HepG2 (cell line): Measurements from ENCODE around the gene MTHFD1L. TPM values are rescaled to one million over a fixed set of nuclear protein-coding genes. Genes with fewer than 3 reads are reported as not detected.

ENCODE experiments used
- EP300 ChIP-seq, 3 experiments: sonication (generic) in 1 of 3; formaldehyde crosslinking in 1 of 3; IDR thresholded peaks; 2 replicates each; pipeline versions ENCODE4 v1.5.1 to v1.6.1; 2011 to 2020; ENCODE audit warnings: low read depth in 2 of 3, low read length in 2 of 3, borderline replicate concordance in 1 of 3, improper control_type of control experiment in 1 of 3, mild to moderate bottlenecking in 1 of 3, missing genetic modification reagents in 1 of 3, moderate library complexity in 1 of 3
- GTF2F1 ChIP-seq: fragments of 150-350 bp; IDR thresholded peaks from 2 replicates; pipeline ENCODE4 v1.6.1; 2014; ENCODE audit warnings: low read length
- KLF11 ChIP-seq: IDR thresholded peaks from 2 replicates; pipeline ENCODE4 v1.6.1; 2016; ENCODE audit warnings: missing compliant biosample characterization
- MBD4 ChIP-seq: IDR thresholded peaks from 2 replicates; pipeline ENCODE4 v1.6.1; 2012; ENCODE audit warnings: low read length, inconsistent platforms, borderline replicate concordance
- NFYC ChIP-seq: IDR thresholded peaks from 2 replicates; pipeline ENCODE4 v1.6.1; 2016; ENCODE audit warnings: missing genetic modification reagents, missing compliant biosample characterization
- PAF1 ChIP-seq: IDR thresholded peaks from 2 replicates; pipeline ENCODE4 v1.6.1; 2016; ENCODE audit warnings: missing genetic modification reagents, missing compliant biosample characterization
- SMAD1 ChIP-seq: sonication (generic); formaldehyde crosslinking; IDR thresholded peaks from 2 replicates; pipeline ENCODE4 v1.4.0; 2020; ENCODE audit warnings: missing genetic modification reagents, low read depth, mild to moderate bottlenecking, borderline replicate concordance
- TRIM24 ChIP-seq: sonication (generic); formaldehyde crosslinking; IDR thresholded peaks from 2 replicates; pipeline ENCODE4 v1.8.0; 2022; ENCODE audit warnings: mild to moderate bottlenecking, missing genetic modification reagents
- ZFP62 ChIP-seq: sonication (generic); formaldehyde crosslinking; IDR thresholded peaks from 2 replicates; pipeline ENCODE4 v1.4.0; 2020; ENCODE audit warnings: missing genetic modification reagents
- ZFP90 ChIP-seq: sonication (generic); formaldehyde crosslinking; IDR thresholded peaks from 2 replicates; pipeline ENCODE4 v1.8.0; 2022; ENCODE audit warnings: missing genetic modification reagents, mild to moderate bottlenecking, inconsistent platforms, borderline replicate concordance
- ZMAT3 ChIP-seq: sonication (generic); formaldehyde crosslinking; conservative IDR thresholded peaks from 2 replicates; pipeline ENCODE4 v1.7.0; 2021; ENCODE audit warnings: missing genetic modification reagents
- ZNF605 ChIP-seq: sonication (generic); formaldehyde crosslinking; IDR thresholded peaks from 2 replicates; pipeline ENCODE4 v1.8.0; 2022; ENCODE audit warnings: mild to moderate bottlenecking, missing genetic modification reagents
- ZSCAN12 ChIP-seq: sonication (generic); formaldehyde crosslinking; IDR thresholded peaks from 2 replicates; pipeline ENCODE4 v1.9.0; 2021; ENCODE audit warnings: mild to moderate bottlenecking, missing genetic modification reagents
- polyA plus RNA-seq, 8 experiments: library from polyadenylated mRNA; depleted of rRNA in 3 of 8; stranded (reverse) in 7 of 8; unstranded in 1 of 8; fragments of >200 nt; fragmentation: Illumina TruSeq in 4 of 8; extraction: Trizol in 4 of 8; gene quantifications; 2 replicates each; pipeline versions ENCODE4 v1.2.1 to v1.2.3, GENCODE V29; 2011 to 2016; ENCODE audit warnings: low read depth in 4 of 8, missing spikeins in 1 of 8, mixed read lengths in 1 of 8; ENCODE audit not compliant: insufficient read depth in 1 of 8
- total RNA-seq, 5 experiments: library from RNA; depleted of rRNA; stranded (reverse); fragments of >200 nt; fragmentation: Illumina TruSeq; extraction: Trizol; gene quantifications; 2 replicates each; pipeline ENCODE4 v1.2.3, GENCODE V29; 2016; ENCODE audit warnings: low read depth in 1 of 5
- TF ChIP-seq, protein P1 (sequence below): IDR thresholded peaks from 2 replicates; pipeline ENCODE4 v1.6.1; 2016; ENCODE audit warnings: control low read depth
- TF ChIP-seq, protein P2 (sequence below): sonication (generic); formaldehyde crosslinking; IDR thresholded peaks from 2 replicates; pipeline ENCODE4 v1.8.0; 2022; ENCODE audit warnings: low read depth, missing genetic modification reagents
- TF ChIP-seq, protein P3 (sequence below): sonication (generic); formaldehyde crosslinking; IDR thresholded peaks from 2 replicates; pipeline ENCODE4 v1.4.0; 2020; ENCODE audit warnings: mild to moderate bottlenecking, missing genetic modification reagents
- TF ChIP-seq, protein P4 (sequence below): sonication (generic); formaldehyde crosslinking; IDR thresholded peaks from 2 replicates; pipeline ENCODE4 v1.4.0; 2020; ENCODE audit warnings: missing genetic modification reagents

MTHFD1L gene
- total and polyA plus RNA-seq, 2 of the 13 experiments (the other 11 are each of a cell fraction or from before 2014, with no cell fraction given) = 24.0 to 39.6 TPM

DNA sequence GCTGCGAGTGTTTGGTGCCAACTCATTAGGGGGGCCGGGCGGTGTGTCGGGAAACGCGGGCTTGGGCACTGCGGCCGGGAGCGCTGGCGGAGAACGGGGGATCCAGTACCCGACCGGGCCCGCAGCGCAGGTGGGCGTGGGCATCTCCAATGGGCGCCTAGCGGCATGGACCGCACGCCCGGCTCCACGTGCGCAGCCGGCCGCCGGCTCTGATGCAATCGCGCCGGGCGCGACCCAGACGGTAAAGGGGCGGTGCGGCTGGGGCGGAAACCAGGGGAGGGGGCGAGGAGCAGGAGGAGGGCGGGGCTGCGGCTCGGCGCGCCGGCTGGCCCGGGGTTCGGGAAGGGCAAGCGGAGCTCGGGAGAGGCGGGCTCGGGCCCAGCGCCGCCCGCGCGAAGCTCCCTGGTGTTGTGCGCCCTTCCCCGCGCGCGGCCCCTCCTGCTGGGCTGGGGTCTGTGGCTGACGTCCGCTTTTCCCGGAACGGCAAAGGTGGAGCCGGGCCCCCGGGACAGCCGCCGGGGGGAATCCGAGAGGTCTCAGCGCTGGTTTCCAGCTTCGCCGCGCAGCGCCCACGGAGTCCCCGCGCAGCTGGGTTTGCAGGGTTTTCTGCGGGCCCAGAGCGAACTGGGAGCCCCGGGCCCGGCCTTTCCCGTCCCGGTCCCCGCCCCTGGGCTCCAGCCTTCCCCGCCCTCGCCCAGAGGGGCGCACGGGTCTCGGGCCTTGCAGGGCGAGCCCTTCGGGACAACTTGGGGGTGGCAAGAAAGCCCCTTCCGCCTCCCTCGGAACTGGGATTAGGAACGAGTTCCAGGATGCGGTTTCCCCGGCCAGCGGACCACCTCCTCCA, 867 bp downstream of the MTHFD1L start (continued):
- TF ChIP-seq, protein P1, sequence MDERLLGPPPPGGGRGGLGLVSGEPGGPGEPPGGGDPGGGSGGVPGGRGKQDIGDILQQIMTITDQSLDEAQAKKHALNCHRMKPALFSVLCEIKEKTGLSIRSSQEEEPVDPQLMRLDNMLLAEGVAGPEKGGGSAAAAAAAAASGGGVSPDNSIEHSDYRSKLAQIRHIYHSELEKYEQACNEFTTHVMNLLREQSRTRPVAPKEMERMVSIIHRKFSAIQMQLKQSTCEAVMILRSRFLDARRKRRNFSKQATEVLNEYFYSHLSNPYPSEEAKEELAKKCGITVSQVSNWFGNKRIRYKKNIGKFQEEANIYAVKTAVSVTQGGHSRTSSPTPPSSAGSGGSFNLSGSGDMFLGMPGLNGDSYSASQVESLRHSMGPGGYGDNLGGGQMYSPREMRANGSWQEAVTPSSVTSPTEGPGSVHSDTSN (CRISPR knock-in tag) = no peak
- peak; percentile 27; the same call in 1 of the 2 replicates for TF ChIP-seq ZFP90 (CRISPR knock-in tag)
- no peak for TF ChIP-seq TRIM24 (CRISPR knock-in tag)
- TF ChIP-seq, protein P2, sequence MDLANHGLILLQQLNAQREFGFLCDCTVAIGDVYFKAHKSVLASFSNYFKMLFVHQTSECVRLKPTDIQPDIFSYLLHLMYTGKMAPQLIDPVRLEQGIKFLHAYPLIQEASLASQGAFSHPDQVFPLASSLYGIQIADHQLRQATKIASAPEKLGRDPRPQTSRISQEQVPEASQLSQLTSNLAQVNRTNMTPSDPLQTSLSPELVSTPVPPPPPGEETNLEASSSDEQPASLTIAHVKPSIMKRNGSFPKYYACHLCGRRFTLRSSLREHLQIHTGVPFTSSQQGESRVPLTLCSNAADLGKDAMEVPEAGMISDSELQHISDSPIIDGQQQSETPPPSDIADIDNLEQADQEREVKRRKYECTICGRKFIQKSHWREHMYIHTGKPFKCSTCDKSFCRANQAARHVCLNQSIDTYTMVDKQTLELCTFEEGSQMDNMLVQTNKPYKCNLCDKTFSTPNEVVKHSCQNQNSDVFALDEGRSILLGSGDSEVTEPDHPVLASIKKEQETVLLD (CRISPR knock-in tag) = peak; percentile 92; the same call in 1 of the 2 replicates
- peak; percentile 85; the same call in 1 of the 2 replicates for TF ChIP-seq KLF11
- no peak for TF ChIP-seq PAF1 (CRISPR knock-in tag)
- TF ChIP-seq EP300 (IDR thresholded peaks at IDR 0.05; ENCODE audit: low read depth in 2 of 2, low read length in 2 of 2) = peak in 1 of 2 experiments; percentile 65; a peak in 1 of 4 replicates
- peak; percentile 38; the same call in 1 of the 2 replicates for TF ChIP-seq EP300 (CRISPR knock-in tag; IDR thresholded peaks at IDR 0.05; ENCODE audit: borderline replicate concordance)
- no peak for TF ChIP-seq GTF2F1
- TF ChIP-seq ZSCAN12 = no peak; the same call in 1 of the 2 replicates
- TF ChIP-seq ZFP62 (CRISPR knock-in tag) = no peak
- TF ChIP-seq SMAD1 (CRISPR knock-in tag) = peak; percentile 89; the same call in 1 of the 2 replicates
- TF ChIP-seq, protein P3, sequence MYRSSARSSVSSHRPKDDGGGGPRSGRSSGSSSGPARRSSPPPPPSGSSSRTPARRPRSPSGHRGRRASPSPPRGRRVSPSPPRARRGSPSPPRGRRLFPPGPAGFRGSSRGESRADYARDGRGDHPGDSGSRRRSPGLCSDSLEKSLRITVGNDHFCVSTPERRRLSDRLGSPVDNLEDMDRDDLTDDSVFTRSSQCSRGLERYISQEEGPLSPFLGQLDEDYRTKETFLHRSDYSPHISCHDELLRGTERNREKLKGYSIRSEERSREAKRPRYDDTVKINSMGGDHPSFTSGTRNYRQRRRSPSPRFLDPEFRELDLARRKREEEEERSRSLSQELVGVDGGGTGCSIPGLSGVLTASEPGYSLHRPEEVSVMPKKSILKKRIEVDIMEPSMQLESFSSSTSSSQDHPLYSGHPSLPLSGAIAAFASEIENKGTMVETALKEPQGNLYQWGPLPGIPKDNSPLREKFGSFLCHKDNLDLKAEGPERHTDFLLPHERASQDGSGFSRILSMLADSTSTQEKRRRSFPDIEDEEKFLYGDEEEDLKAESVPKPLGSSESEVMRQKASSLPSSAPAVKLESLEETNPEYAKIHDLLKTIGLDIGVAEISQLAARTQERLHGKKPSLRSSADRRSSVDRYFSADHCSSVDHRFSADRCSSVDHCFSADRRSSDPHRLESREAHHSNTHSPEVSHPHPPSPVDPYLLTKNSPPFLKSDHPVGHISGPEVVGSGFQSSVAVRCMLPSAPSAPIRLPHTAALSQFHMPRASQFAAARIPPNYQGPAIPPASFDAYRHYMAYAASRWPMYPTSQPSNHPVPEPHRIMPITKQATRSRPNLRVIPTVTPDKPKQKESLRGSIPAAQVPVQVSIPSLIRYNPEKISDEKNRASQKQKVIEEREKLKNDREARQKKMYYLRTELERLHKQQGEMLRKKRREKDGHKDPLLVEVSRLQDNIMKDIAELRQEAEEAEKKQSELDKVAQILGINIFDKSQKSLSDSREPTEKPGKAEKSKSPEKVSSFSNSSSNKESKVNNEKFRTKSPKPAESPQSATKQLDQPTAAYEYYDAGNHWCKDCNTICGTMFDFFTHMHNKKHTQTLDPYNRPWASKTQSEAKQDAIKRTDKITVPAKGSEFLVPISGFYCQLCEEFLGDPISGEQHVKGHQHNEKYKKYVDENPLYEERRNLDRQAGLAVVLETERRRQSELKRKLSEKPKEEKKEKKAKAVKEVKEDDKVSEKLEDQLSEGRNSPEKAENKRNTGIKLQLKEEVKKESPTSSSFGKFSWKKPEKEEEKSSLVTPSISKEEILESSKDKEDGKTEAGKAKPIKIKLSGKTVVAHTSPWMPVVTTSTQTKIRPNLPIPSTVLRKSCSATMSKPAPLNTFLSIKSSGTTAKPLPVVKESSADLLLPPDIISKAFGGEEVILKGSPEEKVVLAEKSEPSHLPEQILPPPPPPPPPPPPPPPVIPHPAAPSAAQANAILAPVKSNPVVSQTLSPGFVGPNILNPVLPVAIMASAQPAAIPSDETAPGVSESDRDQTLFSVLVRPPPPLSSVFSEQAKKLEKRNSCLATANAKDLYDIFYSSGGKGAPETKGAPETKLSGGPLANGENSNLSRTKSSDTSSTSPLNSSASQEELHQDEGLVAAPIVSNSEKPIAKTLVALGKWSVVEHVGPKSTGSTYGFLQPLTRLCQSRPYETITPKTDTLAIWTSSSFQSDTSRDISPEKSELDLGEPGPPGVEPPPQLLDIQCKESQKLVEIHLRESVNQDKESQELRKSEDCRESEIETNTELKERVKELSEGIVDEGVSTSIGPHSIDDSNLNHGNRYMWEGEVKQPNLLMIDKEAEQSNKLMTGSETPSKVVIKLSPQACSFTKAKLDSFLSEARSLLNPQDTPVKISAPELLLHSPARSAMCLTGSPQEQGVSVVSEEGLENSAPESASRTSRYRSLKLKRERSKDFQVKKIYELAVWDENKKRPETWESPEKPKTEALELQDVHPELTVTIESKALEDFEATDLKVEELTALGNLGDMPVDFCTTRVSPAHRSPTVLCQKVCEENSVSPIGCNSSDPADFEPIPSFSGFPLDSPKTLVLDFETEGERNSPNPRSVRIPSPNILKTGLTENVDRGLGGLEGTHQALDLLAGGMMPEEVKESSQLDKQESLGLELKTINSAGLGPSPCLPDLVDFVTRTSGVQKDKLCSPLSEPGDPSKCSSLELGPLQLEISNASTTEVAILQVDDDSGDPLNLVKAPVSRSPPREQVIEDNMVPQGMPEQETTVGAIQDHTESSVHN (CRISPR knock-in tag) = no peak
- no peak for TF ChIP-seq ZNF605 (CRISPR knock-in tag)
- no peak for TF ChIP-seq MBD4
- 0 out of 2 replicates have a peak, but pooled peaks have one; percentile 60 for TF ChIP-seq ZMAT3 (CRISPR knock-in tag)
- TF ChIP-seq, protein P4, sequence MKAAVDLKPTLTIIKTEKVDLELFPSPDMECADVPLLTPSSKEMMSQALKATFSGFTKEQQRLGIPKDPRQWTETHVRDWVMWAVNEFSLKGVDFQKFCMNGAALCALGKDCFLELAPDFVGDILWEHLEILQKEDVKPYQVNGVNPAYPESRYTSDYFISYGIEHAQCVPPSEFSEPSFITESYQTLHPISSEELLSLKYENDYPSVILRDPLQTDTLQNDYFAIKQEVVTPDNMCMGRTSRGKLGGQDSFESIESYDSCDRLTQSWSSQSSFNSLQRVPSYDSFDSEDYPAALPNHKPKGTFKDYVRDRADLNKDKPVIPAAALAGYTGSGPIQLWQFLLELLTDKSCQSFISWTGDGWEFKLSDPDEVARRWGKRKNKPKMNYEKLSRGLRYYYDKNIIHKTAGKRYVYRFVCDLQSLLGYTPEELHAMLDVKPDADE = no peak
- no peak for TF ChIP-seq NFYC (CRISPR knock-in tag)
